GM21825 (cell line): ENCODE data around the gene MYO18A.

Experiments used
- ATAC-seq: cut with Tn5 transposase; IDR thresholded peaks from one replicate; pipeline ENCODE4 v1.9.1; 2021; ENCODE audit warnings: mild to moderate bottlenecking, moderate library complexity; ENCODE audit not compliant: unreplicated experiment

Gene MYO18A

DNA sequence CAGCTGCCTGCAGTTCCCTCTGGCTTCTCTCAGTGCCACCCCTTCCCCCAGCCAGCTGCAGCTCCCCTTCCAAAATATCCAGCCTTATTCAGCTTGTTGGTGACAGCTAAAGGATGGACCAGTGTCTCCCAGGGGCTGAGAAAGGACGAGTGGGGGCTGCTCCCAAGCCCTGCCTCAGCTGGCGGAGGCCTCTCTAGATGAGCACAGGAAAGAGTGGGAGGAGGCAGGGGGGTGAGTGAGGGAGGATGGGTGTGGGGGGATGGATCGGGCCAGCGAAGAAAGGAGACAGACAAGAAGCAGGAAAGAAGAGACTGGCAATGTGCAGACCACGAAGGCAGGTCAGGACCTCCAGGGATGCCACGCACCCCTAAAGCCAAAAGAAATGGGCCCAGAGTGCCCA is 119.7 kb downstream of the MYO18A start:
- ATAC-seq, result no peak

DNA sequence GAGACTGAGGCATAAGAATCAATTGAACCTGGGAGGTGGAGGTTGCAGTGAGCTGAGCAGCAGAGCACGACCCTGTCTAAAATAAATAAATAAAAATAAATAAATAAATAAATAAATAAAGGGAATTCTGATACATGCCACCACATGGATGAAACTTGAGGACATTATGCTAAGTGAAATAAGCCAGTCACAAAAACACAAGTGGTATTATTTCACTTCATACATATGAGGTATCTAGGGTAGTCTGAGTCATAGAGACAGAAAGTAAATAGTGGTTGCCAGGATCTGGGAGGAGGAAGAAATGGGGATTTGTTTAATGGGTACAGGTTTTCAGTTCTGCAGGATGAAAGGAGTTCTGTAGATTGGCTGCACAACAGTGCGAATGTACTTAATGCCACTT is 120.9 kb downstream of the MYO18A start:
- no peak for ATAC-seq

DNA sequence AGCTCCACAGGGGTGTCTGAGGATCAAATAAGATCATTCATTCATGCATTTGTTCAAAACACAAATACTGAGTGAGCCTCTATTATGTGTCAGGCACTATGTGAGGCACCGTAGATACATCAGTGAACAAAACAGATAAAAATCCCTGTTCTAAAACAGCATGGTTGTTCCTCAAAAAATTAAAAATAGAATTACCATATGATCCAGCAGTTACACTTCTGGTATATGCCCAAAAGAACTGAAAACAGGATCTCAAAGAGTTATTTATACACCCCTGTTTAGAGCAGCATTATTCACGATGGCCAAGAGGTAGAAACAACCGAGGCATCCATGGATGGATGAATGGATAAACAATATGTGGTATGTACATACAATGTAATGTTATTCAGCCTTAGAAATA is 121.8 kb downstream of the MYO18A start:
- no peak for ATAC-seq

DNA sequence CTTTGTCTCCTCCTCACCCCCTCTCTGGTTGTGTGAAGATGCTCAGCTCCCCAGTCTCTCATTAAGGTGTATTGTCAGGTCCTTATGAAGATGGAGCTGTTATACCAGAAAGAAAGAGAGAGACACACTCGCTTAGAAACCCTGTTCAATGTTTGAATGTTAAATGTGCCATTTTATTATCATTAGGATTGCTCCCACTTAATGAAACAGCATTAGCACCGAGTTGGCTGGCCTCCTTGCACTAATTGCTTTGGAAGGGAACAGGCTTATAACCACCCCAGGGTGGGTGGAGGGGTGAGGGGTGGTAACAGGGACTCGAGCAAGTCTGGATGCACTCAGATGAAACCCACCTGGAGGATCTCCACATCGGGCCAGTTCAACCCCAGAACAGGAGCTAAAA is 122.8 kb downstream of the MYO18A start:
- ATAC-seq, result no peak

DNA sequence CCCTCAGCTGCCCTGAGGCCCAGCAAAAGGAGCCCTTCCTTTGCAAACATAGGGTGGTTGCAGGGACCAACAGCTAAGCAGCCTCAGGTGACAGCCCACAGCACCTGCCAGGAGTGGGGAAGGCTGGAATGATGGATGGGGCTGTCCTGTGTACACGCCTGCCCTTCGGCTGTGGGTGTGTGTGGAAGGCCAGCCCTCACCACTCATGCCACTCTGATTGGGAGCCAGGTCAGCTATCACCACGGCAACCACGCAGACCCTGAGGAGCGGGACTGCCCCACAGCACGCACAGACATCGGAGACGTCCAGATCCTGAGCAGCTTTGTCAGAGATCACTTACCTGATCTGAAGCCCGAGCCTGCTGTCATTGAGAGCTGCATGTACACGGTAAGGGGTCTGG is 125.4 kb downstream of the MYO18A start:
- no peak for ATAC-seq

DNA sequence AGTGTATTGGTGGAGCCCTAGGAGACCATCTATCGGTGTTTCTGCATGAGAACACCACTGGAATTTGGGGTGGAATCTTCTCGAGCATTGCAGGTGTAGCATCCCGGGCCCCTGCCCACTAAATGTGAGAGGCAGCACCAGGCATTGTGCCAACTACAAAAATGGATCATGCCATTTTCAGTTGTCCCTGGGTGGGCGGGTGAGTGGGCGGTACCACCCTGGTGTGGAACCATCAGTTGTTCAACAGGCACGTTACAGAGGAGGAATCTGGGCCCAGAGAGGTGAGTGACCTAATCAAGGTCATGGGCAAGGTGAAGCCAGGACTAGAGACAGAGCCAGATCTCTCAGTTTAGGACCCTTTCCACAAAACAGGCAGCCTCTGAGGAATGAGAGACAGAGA is 128.5 kb downstream of the MYO18A start:
- ATAC-seq, result no peak

DNA sequence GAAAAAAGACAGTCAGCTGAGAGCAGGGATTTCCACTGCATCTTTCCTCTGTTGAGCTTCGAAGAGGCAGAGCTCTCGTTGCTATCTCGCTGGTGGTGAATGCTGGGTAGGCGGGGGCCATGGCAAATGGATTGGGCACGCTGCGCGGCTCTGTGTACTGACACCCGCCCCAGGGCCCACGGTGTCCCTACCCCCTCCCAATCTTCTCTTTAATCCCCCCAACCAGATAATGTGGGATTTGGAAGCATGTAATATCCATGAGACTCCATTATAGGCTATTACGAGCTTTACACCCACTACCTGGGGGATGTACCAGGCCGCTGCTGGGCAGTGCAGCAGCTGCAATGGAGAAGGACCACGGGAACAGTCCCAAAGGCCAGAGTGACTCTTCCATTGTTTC is 129.0 kb downstream of the MYO18A start:
- ATAC-seq, result no peak

DNA sequence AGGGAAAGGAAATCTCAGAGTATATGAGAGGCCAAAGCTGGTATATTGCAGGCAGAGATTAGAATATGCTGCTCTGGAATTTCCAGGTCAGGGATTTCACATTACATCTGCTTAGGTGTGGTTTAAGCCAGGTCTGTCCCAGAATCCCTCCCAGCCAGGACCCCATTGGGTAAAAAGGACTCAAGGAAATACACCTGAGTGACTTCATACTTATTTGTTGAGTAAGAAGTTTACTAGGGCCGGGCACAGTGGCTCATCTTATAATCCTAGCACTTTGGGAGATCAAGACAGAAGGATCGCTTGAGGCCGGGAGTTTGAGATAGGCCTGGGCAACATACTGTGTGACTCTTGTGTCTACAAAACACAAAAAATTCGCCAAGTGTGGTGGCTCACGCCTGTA is 130.0 kb downstream of the MYO18A start:
- ATAC-seq, result no peak

DNA sequence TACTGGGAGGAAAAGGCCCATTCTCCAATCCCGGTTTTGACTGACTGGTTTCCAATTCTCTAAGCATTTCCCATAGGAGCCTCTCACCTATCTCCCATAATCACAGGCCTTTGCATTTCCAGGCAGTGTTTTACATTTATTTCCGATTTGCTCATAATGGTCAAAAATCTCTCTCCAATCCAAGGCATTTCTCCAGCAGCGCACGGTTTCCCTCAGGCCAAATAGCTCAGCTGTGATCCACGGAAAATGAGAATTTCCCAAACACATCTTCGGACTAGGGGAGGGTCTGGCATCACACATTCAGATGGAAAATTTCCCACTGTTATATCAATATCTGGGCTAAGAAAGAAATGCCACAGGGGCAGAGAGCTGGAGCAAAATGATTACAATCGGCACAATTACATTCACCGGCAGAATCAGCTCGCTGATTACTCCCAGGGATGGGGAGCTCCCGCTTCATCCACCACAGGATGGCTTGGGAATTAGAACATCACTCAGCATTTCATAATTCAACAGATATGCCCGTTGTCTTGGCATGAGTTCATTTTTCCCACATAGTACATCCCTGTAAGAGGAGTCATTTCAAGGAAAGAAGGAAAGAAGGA is 130.6 kb downstream of the MYO18A start:
- ATAC-seq, result no peak

DNA sequence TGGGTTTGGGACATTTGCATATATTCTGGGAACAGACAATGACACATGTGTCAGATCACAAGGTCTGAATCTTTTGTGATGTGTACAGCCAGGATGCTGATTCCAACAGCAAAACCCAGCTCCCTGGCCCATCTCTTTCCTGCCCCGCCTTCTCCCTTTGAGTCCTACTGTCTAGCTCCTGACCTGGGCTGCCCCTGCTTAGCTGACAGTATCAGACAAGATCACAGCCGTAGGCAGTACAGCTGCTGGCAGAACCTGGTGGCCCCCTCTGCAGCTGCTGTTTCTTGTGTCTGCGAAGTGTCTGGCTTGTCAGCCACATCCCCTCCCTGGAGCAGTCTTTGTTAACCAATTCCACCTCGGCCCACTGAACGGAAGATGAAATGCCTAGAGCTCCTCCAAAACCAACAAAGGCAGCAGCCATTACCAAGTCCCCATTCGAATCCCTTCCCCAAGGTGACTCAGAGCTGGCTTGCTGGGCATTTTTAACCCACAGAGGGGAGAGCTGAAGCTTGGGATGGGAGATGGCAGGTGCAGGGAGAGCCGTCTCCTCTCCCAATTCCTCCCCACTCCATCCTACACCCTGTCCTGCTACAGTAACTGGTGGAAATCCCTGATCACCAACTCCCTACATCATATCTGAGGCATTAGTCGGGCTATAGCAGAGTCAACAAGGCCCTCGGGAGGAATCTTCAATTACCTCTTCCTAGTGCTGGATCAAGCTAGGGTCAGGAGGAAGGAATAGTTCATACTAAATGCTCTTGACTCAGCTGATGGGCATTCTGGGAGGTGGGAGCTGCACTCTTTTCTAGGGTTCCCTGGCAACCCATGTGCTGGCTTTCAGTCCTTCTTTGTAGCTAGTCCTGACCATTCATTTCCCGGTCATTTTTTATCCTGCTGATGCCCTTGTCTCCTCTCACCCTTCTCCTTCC is 131.5 kb downstream of the MYO18A start:
- no peak for ATAC-seq

DNA sequence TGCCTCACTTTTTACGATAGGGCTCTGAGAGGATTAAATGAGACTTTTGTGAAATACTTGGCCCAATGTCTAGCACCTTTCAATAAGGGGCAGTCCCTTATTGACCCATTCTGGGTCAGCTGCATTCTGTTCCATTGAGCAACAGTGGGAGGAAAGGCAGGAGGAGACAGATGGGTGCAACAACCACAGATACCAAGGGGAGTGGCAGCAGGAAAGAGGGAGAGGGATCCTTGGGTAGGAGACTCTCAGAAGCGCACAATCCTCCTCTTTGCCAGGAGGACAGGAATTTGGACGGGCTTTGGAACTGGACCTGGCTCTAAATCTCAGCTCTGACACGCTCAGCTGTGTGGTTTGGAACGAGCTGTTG is 133.7 kb downstream of the MYO18A start:
- no peak for ATAC-seq

DNA sequence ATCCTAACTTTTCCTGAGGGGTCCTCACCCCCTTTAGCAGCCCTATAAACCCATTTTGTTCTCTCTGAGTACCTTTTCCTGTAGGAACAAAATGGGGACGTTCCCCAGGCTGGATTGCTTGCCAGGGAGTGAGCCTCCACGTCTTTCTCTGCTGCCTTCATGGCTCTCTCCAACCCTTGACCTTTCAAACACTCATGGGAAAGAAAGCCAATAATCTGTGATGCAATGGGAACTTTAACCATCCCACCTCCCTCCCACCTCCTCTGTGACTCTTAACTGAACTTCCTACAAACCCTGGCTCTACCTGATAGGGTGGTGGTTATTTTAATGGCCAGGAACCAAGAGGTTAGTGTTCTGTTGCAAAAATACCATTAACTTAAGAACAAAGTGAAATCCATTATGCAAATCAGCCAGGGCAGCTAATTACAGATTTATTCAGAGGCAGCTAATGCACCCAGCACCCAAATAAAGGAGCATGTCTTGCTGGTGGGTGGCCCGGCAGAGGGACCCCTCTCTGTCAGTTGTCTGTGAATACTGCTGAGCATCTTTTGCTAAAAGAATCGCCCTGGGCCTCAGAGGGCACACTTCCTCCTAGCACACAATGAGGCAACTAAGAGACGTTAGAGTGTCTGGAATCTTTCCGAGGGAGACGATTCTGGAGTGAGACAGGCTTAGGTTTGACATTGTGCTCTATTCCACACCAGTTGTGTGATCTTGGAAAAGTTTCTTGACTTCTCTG is 134.3 kb downstream of the MYO18A start:
- no peak for ATAC-seq

DNA sequence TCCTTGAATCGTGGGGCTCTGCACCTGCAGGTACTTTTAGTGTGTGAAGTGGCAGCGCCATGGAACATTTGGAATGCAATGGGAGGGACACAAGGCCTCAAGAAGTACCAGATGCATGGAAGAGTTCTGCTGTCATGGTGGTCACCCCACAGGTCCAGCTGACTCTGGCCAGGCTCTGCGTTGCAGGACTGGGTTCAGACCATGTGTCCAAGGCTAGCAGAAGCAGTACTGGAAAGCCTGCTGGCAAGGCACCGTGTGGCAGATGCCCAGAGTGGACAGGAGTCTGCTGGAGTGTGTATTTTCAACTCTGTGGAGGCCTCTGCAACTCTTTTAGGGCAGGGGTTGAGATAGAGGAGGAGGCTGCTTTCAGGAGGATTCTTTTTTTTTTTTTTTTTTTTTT is 135.2 kb downstream of the MYO18A start:
- no peak for ATAC-seq

DNA sequence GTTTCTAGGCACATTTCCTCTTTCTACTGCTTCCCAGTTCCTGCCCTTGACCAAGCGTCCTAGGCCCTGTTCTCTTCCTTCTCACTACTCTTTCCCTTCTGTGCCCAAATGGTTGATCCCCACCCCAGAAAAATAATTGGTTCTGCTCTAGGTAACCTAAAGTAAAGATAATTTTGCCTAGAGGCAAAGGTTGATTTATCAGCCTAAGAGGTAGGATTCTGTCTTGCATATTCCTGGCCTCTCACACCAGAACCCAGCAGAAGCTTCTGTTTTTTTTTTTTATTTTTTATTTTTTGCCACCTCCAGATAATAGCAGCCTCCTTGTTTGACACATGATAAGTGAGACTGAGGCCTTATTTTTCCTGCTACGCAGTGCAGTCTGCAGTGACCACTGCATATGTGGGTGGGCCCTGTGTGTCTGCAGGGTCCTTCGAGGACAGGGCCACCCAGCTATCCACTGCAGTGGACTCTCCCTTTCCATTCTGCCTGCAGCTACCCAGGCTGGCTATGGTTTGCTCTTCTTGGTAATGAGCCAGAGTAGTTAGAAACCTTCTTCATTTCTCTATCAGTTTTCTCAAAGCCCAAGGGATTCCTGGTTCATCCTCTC is 136.6 kb downstream of the MYO18A start:
- ATAC-seq, result no peak

DNA sequence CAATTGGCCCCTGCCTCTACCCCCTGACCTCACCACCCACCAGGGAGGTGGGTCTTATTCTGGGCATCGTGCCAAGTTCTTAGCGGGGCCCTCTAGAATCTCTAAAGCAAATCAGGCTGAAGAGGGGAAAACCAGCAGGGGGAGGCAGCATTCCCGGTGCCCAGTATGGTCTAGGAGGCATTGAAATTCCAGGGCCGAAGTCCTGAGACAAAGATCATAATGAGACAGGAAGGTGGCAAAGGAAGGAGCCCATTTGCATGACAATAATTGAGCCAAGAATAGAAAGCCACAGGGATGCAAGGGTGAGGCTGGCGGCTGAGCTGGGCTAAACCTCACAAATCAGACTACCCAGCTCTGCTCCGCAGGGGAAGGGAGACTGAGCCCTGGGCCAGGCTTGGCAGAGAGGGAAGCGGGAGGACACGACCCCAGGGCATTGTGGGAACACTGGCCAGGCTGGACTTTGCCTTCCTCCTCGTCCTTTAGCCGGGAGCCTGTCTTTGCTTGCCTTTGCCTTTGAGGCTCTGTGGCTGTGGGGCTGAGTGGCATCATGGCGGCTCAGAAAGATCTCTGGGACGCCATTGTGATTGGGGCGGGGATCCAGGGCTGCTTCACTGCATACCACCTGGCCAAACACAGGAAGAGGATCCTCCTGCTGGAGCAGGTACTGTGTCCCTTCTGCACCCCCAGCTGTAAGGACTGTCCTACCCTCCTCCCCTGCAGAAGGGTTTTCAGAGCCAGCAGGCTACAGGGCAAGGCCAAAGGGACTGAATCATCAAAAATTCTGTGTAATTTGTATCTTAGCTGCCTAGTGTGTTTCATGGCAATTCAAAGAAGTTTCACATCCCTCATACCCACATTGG is 137.3 kb downstream of the MYO18A start, which contains the start of gene PIPOX:
Gene PIPOX, plus strand, starts transcription at position 463 of the 860 bp plus-strand sequence. Its CDS starts 85 bp downstream, at position 548.
- ATAC-seq, result no peak

DNA sequence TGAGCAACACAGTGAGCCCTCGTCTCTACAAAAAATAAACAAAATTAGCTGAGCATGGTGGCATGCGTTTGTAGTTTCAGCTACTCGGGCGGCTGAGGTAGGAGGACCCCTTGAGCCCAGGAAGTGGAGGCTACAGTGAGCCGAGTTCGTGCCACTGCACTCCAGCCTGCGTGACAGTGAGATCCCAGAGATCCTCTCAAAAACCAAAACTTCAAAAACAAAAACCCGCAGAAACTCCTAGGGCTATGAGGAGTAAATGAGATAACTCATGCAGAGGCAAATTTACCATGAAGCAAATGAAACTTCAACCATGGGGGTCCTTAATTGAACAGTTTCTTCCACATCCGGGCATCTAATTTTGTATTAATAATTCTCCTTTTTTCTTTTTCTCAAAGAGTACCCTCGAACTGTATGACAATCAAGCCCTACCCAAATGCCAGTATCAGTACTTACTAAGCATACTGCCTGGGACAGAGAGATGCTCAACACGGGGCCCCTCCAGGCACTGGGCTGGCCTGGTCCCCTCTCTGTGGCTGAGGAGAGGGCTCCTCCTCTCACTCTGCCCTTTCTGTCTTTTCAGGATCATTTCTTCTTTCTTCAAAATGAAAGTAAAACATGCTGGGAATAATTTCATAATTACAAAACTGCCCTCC is 138.0 kb downstream of the MYO18A start:
- ATAC-seq, result no peak

DNA sequence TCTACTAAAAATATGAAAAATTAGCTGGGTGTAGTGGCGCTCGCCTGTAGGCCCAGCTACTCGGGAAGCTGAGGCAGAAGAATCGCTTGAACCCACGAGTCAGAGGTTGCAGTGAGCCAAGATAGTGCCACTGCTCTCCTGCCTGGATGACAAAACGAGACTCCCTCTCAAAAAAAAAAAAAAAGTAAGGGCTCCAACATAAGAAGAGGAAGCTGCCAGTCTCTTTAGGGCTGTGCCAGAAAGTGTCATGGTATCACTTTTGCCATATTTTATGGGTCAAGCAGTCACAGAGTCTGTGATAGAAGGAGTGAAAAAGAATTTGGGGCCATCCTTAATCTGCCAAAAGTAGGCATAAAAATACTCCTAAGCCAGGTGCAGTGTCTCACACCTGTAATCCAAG is 138.6 kb downstream of the MYO18A start:
- ATAC-seq, result no peak

DNA sequence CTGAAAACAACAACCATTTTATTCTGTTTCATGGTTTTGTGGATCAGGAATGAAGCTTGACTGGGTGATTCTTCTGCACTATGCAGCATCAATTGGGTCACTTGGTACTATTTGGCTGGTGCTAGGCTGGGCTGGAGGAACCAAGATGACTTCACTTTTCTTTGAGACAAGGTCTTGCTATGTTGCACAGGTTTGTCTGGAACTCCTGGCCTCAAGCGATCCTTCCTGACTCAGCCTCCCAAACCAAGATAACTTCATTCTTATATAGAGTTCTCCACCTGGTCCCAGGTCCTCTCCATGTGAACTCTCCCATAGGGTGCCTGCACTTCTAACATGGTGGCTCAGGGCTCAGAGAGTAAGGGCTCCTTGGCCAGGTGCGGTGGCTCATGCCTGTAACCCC is 139.1 kb downstream of the MYO18A start:
- ATAC-seq, result no peak

DNA sequence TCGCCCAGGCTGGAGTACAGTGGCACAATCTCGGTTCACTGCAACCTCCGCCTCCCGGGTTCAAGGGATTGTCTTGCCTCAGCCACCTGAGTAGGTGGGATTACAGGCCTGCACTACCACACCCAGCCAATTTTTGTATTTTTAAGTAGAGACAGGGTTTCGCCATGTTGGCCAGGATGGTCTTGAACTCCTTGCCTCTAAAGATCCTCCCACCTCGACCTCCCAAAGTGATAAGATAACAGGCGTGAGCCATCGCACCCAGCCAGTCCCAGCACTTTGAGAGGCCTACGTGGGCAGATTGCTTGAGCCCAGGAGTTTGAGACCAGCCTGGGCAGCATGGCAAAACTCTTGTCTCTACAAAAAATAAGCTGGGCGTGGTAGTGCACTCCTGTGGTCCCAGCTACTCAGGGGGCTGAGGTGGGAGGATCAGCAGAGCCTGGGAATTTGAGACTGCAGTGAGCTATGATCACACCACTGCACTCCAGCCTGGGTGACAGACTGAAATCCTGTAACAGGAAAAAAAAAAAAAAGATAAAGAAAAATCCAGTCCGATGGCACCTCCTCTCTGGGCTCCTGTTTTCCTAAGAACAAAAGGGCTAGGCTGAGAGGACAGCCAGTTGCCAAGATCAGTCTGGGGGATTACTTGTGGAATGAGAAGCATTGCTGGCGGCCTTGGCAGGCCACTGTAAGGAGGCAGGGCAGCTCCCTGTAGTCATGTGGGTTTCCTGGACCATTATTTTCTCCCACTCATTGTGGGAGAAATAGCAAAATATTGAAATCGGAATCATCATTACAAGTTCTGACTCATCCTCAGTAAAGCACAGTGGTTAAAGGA is 140.2 kb downstream of the MYO18A start:
- ATAC-seq, result no peak
